Measurements from ENCODE around the gene EAF1.

GRCh38 chr3:15429080-15429479 is 1.7 kb downstream of the EAF1 start:
- no peak for TF ChIP-seq CTCF (IDR thresholded peaks at IDR 0.05)
- TF ChIP-seq POLR2A (IDR thresholded peaks at IDR 0.05): no peak
